Neural cell (in vitro differentiated cells): ENCODE measurements around the gene COG8. TPM values are rescaled to one million over a fixed set of nuclear protein-coding genes. Genes with fewer than 3 reads are reported as not detected.

Experiments
- H2AFZ ChIP-seq: fragments of 200-600, 300-800 bp; sonication (generic), shearing (Covaris generic); 2 replicates; pipeline ENCODE4 v1.6.0; 2014; ENCODE audit warnings: low read depth, mild to moderate bottlenecking, antibody characterized with exemption, low read length, moderate library complexity
- H3F3A ChIP-seq: fragments of 200-600 bp; shearing (Covaris generic); 2 replicates; pipeline ENCODE4 v1.6.1; 2016; ENCODE audit warnings: mild to moderate bottlenecking, moderate library complexity, mixed read lengths, antibody characterized with exemption, low read length; ENCODE audit not compliant: insufficient read depth, poor library complexity, severe bottlenecking
- H3K27ac ChIP-seq: fragments of 200-600, 300-800 bp; sonication (generic), shearing (Covaris generic); 2 replicates; pipeline ENCODE4 v1.5.1; 2014; ENCODE audit warnings: mild to moderate bottlenecking, low read length, moderate library complexity
- H3K27me3 ChIP-seq: fragments of 300-800, 200-600 bp; sonication (generic), shearing (Covaris generic); 2 replicates; pipeline ENCODE4 v1.6.0; 2014; ENCODE audit warnings: mild to moderate bottlenecking, low read depth, low read length, moderate library complexity; ENCODE audit not compliant: insufficient read depth
- H3K36me3 ChIP-seq: fragments of 300-800, 200-600 bp; sonication (generic), shearing (Covaris generic); 2 replicates; pipeline ENCODE4 v1.5.1; 2014; ENCODE audit warnings: mild to moderate bottlenecking, antibody characterized with exemption, low read length, moderate library complexity; ENCODE audit not compliant: insufficient read depth
- H3K4me2 ChIP-seq: fragments of 300-800, 200-600 bp; sonication (generic), shearing (Covaris generic); 2 replicates; pipeline ENCODE4 v1.6.0; 2014; ENCODE audit warnings: mild to moderate bottlenecking, low read length
- H3K4me3 ChIP-seq: fragments of 300-800, 200-600 bp; sonication (generic), shearing (Covaris generic); 2 replicates; pipeline ENCODE4 v1.5.1; 2014; ENCODE audit warnings: mild to moderate bottlenecking, low read length, moderate library complexity
- H3K79me2 ChIP-seq: fragments of 200-600 bp; shearing (Covaris generic); replicated peaks from 2 replicates; pipeline ENCODE4 v1.6.0; 2014; ENCODE audit warnings: mild to moderate bottlenecking, low read length, moderate library complexity; ENCODE audit not compliant: insufficient read depth
- H3K9ac ChIP-seq: fragments of 300-800, 200-600 bp; sonication (generic), shearing (Covaris generic); 2 replicates; pipeline ENCODE4 v1.6.1; 2016; ENCODE audit warnings: mild to moderate bottlenecking, low read length, mixed read lengths
- H3K9me2 ChIP-seq: fragments of 200-600 bp; shearing (Covaris generic); 2 replicates; pipeline ENCODE4 v1.6.1; 2016; ENCODE audit warnings: mild to moderate bottlenecking, low read length, mixed read lengths; ENCODE audit not compliant: insufficient read depth
- H3K9me3 ChIP-seq: fragments of 200-600, 300-800 bp; sonication (generic), shearing (Covaris generic); 2 replicates; pipeline ENCODE4 v1.6.1; 2016; ENCODE audit warnings: mild to moderate bottlenecking, mixed run types, low read length, moderate library complexity, mixed read lengths
- H4K20me1 ChIP-seq: fragments of 200-600 bp; shearing (Covaris generic); 2 replicates; pipeline ENCODE4 v1.6.1; 2016; ENCODE audit warnings: mild to moderate bottlenecking, mixed run types; ENCODE audit not compliant: insufficient read depth
- EP300 ChIP-seq: fragments of 450-650 bp; conservative IDR thresholded peaks from 2 replicates; pipeline ENCODE4 v1.6.1; 2014; ENCODE audit warnings: antibody characterized with exemption, mild to moderate bottlenecking, moderate library complexity; ENCODE audit not compliant: poor library complexity, severe bottlenecking
- EZH2 ChIP-seq: fragments of 200-600, 300-800 bp; shearing (Covaris generic), sonication (generic); IDR thresholded peaks from 2 replicates; pipeline ENCODE4 v1.6.1; 2014; ENCODE audit warnings: antibody characterized with exemption, low read length, borderline replicate concordance, mild to moderate bottlenecking; ENCODE audit not compliant: insufficient read depth, poor library complexity, severe bottlenecking
- MXI1 ChIP-seq: fragments of 450-650 bp; conservative IDR thresholded peaks from 2 replicates; pipeline ENCODE4 v1.6.1; 2014; ENCODE audit warnings: antibody characterized with exemption, mild to moderate bottlenecking; ENCODE audit not compliant: poor library complexity, severe bottlenecking
- POLR2AphosphoS5 ChIP-seq: IDR thresholded peaks from 2 replicates; pipeline ENCODE4 v1.6.1; 2012
- RAD21 ChIP-seq: fragments of 450-650 bp; conservative IDR thresholded peaks from 2 replicates; pipeline ENCODE4 v1.6.1; 2014; ENCODE audit warnings: antibody characterized with exemption, mild to moderate bottlenecking, moderate library complexity
- SMC3 ChIP-seq: fragments of 450-650 bp; conservative IDR thresholded peaks from 2 replicates; pipeline ENCODE4 v1.6.1; 2014; ENCODE audit warnings: antibody characterized with exemption, mild to moderate bottlenecking, moderate library complexity; ENCODE audit not compliant: poor library complexity
- TAF1 ChIP-seq: IDR thresholded peaks from 2 replicates; pipeline ENCODE4 v1.6.1; 2012; ENCODE audit warnings: low read depth
- polyA plus RNA-seq: library from polyadenylated mRNA; depleted of rRNA; stranded (reverse); fragments of >200 nt; gene quantifications from 2 replicates; pipeline ENCODE4 v1.2.3, GENCODE V29; 2014
- TF ChIP-seq, protein P1 (sequence below): fragments of 450-650 bp; IDR thresholded peaks from 2 replicates; pipeline ENCODE4 v1.5.1; 2014; ENCODE audit warnings: antibody characterized with exemption, mild to moderate bottlenecking, moderate library complexity; ENCODE audit not compliant: poor library complexity, severe bottlenecking
- TF ChIP-seq, protein P2 (sequence below): IDR thresholded peaks from 2 replicates; pipeline ENCODE4 v1.6.1; 2012; ENCODE audit warnings: borderline replicate concordance

COG8 gene
- polyA plus RNA-seq, 1 donor from 2014 or later, result 27.8 TPM

GRCh38 chr16:69313469-69313868 lies 25.9 kb downstream of the COG8 start:
- Histone ChIP-seq H3K79me2 (peaks cover 21% of the 10 kb centered on the region), H3K9me3 (no peaks in the 10 kb centered on the region), H2AFZ (no peak overlapping the region), H3K27me3 (no peaks in the 10 kb centered on the region), H3K4me3 (no peak overlapping the region), H3K36me3 (peaks cover 7% of the 10 kb centered on the region), H3F3A (no peaks in the 10 kb centered on the region), H3K9me2 (no peaks in the 10 kb centered on the region), H3K4me2 (no peak overlapping the region), H4K20me1 (no peaks in the 10 kb centered on the region), H3K27ac (no peak overlapping the region), H3K9ac (no peak overlapping the region)
- no peak for TF ChIP-seq POLR2AphosphoS5
- TF ChIP-seq, protein P1, sequence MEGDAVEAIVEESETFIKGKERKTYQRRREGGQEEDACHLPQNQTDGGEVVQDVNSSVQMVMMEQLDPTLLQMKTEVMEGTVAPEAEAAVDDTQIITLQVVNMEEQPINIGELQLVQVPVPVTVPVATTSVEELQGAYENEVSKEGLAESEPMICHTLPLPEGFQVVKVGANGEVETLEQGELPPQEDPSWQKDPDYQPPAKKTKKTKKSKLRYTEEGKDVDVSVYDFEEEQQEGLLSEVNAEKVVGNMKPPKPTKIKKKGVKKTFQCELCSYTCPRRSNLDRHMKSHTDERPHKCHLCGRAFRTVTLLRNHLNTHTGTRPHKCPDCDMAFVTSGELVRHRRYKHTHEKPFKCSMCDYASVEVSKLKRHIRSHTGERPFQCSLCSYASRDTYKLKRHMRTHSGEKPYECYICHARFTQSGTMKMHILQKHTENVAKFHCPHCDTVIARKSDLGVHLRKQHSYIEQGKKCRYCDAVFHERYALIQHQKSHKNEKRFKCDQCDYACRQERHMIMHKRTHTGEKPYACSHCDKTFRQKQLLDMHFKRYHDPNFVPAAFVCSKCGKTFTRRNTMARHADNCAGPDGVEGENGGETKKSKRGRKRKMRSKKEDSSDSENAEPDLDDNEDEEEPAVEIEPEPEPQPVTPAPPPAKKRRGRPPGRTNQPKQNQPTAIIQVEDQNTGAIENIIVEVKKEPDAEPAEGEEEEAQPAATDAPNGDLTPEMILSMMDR, result no peak
- TF ChIP-seq EZH2, result no peak
- TF ChIP-seq RAD21, result no peak
- TF ChIP-seq SMC3, result no peak
- no peak for TF ChIP-seq EP300
- no peak for TF ChIP-seq MXI1
- TF ChIP-seq TAF1, result no peak

GRCh38 chr16:69311533-69312387 lies 27.6 kb downstream of the COG8 start:
- Histone ChIP-seq H3K9me2 (no peaks in the 10 kb centered on the region), H2AFZ (peak overlapping the region; percentile 27), H3F3A (no peaks in the 10 kb centered on the region), H3K27me3 (no peaks in the 10 kb centered on the region), H3K9me3 (no peaks in the 10 kb centered on the region), H3K27ac (peak overlapping the region; percentile 57), H3K9ac (peak overlapping the region; percentile 84), H3K4me2 (peak overlapping the region; percentile 99), H3K36me3 (peaks cover 7% of the 10 kb centered on the region), H4K20me1 (no peaks in the 10 kb centered on the region), H3K4me3 (peak overlapping the region; percentile 96), H3K79me2 (peaks cover 21% of the 10 kb centered on the region)
- TF ChIP-seq, protein P2, sequence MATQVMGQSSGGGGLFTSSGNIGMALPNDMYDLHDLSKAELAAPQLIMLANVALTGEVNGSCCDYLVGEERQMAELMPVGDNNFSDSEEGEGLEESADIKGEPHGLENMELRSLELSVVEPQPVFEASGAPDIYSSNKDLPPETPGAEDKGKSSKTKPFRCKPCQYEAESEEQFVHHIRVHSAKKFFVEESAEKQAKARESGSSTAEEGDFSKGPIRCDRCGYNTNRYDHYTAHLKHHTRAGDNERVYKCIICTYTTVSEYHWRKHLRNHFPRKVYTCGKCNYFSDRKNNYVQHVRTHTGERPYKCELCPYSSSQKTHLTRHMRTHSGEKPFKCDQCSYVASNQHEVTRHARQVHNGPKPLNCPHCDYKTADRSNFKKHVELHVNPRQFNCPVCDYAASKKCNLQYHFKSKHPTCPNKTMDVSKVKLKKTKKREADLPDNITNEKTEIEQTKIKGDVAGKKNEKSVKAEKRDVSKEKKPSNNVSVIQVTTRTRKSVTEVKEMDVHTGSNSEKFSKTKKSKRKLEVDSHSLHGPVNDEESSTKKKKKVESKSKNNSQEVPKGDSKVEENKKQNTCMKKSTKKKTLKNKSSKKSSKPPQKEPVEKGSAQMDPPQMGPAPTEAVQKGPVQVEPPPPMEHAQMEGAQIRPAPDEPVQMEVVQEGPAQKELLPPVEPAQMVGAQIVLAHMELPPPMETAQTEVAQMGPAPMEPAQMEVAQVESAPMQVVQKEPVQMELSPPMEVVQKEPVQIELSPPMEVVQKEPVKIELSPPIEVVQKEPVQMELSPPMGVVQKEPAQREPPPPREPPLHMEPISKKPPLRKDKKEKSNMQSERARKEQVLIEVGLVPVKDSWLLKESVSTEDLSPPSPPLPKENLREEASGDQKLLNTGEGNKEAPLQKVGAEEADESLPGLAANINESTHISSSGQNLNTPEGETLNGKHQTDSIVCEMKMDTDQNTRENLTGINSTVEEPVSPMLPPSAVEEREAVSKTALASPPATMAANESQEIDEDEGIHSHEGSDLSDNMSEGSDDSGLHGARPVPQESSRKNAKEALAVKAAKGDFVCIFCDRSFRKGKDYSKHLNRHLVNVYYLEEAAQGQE, result no peak
- TF ChIP-seq POLR2AphosphoS5, result no peak
- no peak for TF ChIP-seq EZH2
- TF ChIP-seq SMC3, result peak; percentile 17
- peak; percentile 44 for TF ChIP-seq MXI1
